Thyroid gland (tissue), 4 donors: ENCODE measurements around the gene POU6F2.

Source experiments
- CTCF ChIP-seq, 6 experiments: fragments of 200-600 bp in 3 of 6; fragments of 450-650 bp in 3 of 6; sonication (generic) in 3 of 6; IDR thresholded peaks; one replicate each; pipeline ENCODE4 v1.5.1; 2016 to 2019; ENCODE audit warnings: antibody characterized with exemption in 6 of 6, mild to moderate bottlenecking in 2 of 6, inconsistent platforms in 1 of 6, moderate library complexity in 1 of 6
- POLR2A ChIP-seq, 2 donors: fragments of 450-650 bp; IDR thresholded peaks; one replicate each; pipeline ENCODE4 v1.6.1; 2017; ENCODE audit warnings: antibody characterized with exemption in 2 of 2, mild to moderate bottlenecking in 2 of 2, moderate library complexity in 1 of 2

DNA sequence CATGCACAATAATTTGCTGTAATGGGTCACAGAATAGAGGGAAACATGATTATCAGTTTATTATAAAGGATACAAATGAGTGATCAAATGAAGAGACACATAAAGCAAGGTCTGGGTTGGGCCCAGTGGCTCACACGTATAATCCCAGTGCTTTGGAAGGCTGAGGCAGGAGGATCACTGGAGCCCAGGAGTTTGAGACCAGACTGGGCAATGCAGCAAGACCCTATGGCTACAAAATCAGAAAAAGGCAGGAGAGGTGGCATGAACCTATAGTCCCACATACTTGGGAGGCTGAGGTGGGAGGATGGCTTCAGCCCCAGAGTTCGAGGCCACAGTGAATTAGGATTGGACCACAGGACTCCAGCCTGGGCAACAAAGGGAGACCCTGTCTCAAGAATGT, 421.7 kb downstream of the POU6F2 start:
- TF ChIP-seq CTCF (IDR thresholded peaks at IDR 0.05): no peak
- no peak for TF ChIP-seq POLR2A (IDR thresholded peaks at IDR 0.05)
